Limb (tissue), 2 donors: ENCODE measurements around the gene SIGLEC5.
A peak's percentile ranks its signal among the peaks of the same experiment; 100 is the strongest.

ENCODE experiments used
- DNase-seq, 2 donors: peaks; one replicate each; pipeline ENCODE4 v3.0.0-alpha.2; 2016; ENCODE audit errors: extremely low spot score in 2 of 2

Gene SIGLEC5

GRCh38 chr19:51587264-51588191 is 42.7 kb downstream of the SIGLEC5 start:
- no peak for DNase-seq

GRCh38 chr19:51586799-51587198 is 43.4 kb downstream of the SIGLEC5 start:
- no peak for DNase-seq

GRCh38 chr19:51586103-51586728 is 44.0 kb downstream of the SIGLEC5 start:
- DNase-seq: no peak

- no peak for DNase-seq
These were observed 53.4 kb downstream of the SIGLEC5 start for GRCh38 chr19:51576850-51577249.

GRCh38 chr19:51573331-51573730 is 56.9 kb downstream of the SIGLEC5 start:
- DNase-seq: no peak

- DNase-seq: no peak
These were observed 57.3 kb downstream of the SIGLEC5 start for GRCh38 chr19:51572908-51573307.

GRCh38 chr19:51572410-51572809 is 57.8 kb downstream of the SIGLEC5 start:
- no peak for DNase-seq

GRCh38 chr19:51571599-51571998 is 58.6 kb downstream of the SIGLEC5 start:
- peak in 1 of 2 donors; percentile 1 for DNase-seq

GRCh38 chr19:51570962-51571575 is 59.1 kb downstream of the SIGLEC5 start, which contains the start of gene ZNF175:
ZNF175 (plus strand) TSS chr19:51571283; CDS start chr19:51573330, 2,047 bp downstream.
- peak; percentile 94 to 98 for DNase-seq

GRCh38 chr19:51568456-51568855 is 61.7 kb downstream of the SIGLEC5 start:
- no peak for DNase-seq

- no peak for DNase-seq
These were observed 62.6 kb downstream of the SIGLEC5 start for GRCh38 chr19:51567583-51567982.

GRCh38 chr19:51566489-51567100 is 63.6 kb downstream of the SIGLEC5 start:
- no peak for DNase-seq

- no peak for DNase-seq
These were observed 64.6 kb downstream of the SIGLEC5 start for GRCh38 chr19:51565583-51565982.

GRCh38 chr19:51564791-51565190 is 65.4 kb downstream of the SIGLEC5 start:
- no peak for DNase-seq
